Stimulated activated CD8-positive, alpha-beta memory T cell treated with anti-CD3 and anti-CD28 coated beads, Interleukin-15, amount 100 ng/mL, for 4 hours (primary cell): ENCODE measurements around the gene DEPDC5.
A peak's percentile ranks its signal among the peaks of the same experiment; 100 is the strongest.
"Not testable (repeated sequence)": the region's sequence is repeated elsewhere in the genome, so short reads cannot be mapped to it uniquely, and the experiment has no call there.

Experiments used
- DNase-seq, 2 donors: peaks; one replicate each; pipeline ENCODE4 v3.0.0-alpha.2; 2020; ENCODE audit warnings: low read depth in 2 of 2

Gene DEPDC5

DNA sequence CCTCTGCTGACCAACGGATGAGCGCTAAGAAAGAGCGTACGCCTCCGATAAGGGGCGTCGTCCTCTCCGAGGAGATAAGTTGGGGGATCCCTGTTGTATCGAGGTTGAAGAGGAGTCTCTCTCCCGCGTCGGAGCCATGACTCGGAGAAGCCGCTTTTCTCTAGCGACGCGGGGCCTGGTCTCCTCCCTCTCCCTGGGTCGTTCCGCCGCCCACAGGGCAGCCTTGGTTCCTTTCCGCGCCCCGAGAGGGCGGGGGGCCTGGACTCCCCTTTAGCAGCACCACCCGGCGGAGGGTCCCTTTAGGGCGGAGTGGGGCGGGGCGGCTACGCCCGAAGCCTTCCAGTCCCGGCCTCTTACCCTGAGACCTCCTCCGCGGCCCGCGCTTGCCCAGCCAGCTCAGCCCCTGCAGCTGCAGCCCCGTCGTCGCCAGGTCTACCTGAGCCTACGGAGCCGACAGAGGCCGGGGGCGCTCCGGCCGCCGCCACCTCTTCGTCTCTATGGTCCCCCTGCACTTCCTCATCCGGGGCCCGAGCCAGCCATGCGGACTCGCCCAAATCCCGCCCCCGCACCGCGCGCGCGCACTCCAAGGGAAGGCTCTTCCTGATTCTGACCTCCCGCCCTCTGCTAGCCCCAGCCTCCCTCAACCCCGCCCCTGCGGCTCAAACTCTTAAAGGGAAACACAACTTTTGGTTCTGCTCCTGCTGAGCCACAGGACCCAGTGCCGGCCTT, 4.0 kb upstream of the DEPDC5 start, which contains the start of gene PRR14L:
TSS of gene PRR14L (minus strand) at position 497 of the 729 bp plus-strand sequence. CDS start 11,272 bp downstream, outside the sequence.
- DNase-seq, result peak; percentile 98

DNA sequence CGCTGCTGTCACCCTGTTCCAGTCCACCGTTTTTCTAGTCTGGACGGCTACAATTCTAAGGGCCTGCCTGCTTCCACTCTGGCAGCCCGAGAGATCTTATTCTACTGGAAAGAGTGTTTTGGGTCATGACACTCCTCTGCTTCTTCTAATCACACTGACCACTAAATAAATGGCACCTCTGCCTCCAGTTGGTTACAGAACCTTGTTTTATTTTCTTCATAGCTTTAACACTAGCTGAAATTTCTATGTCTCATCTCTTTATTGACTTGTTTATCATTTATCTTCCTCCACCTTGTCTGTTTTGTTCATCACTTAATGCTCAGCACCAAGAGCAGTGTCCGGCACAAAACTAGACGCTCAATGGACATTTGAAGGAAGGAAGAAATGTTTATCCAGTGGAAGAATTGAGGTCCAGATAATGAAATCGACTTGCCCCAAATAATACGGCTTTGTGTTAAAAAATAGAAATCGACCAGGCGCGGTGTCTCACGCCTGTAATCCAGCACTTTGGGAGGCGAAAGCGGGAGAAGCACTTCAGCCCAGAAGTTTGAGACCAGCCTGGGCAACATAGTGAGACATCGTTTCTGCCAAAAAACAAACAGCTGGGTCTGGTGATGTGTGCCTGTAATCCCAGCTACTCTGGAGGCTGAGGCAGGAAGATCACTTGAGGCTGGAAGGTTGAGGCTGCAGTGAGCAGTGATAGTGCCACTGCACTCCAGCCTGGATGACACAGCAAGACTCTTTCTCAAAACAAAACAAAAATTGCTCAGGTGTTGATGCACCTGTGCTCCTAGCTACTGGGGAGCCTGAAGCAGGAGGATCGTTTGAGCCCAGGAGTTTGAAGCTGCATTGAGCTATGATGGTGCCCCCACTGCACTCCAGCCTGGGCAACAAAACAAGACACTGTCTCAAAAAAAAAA, 3.2 kb upstream of the DEPDC5 start:
- DNase-seq, result no peak

DNA sequence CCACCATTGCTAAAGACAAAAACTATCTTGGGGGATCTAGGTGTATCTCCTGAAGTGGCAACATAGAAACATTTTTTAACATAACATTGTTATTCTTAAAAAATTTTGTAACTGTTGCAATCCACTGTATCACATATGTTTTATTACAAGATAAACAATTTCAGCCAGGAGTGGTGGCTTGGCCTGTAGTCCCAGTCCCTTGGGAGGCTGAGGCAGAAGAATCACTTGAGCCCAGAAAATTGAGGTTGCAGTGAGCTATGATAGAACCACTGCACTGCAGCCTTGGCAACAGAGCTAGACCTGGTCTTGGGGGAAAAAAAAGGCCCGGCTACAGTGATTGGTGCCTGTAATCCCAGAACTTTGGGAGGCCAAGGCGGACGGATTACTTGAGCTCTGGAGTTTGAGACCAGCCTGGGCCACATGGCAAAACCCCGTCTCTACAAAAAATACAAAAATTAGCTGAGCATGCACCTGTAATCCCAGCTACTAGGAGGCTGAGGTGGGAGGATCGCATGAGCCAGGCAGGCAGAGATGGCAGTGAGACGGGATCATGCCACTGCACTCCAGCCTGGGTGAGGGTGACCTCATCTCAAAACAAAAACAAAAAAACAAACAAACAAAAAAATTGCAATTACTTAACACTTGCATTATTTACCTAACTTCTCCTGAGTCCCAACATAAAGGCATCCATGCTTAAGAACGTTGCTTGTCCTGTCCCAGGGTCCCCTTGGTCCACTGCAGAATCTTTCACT, 1.5 kb upstream of the DEPDC5 start:
- DNase-seq, result no peak

DNA sequence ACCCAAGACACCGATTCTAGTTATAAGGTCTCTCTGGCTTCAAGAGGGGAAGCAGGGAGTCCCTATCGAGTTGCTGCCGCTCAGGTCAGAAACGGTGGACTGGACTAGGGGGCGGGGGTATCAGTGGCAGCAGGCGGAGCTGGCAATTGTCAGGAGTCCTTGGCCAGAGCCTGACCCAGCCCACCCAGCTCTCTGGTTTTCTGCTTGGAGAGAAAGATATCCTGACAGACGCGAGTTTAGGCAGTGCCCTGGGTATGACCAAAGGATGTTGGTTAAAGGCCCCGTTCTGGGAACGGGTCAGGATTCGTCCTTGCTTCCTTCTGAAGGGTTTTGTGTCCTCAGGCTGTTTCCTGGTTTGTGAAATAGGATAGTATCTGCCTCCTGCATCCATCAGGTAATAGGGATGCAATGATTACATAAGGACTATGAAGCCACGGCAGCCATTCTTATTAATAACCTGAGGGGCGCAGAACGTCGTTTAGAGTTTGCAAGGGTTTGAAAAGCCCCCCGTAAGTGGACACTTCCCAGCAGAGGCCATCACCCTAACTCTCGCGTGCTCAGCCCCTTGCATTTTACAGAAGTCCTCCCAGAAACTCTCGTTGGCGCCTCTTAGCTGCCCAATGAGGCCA, 700 bp upstream of the DEPDC5 start:
- DNase-seq, result no peak

DNA sequence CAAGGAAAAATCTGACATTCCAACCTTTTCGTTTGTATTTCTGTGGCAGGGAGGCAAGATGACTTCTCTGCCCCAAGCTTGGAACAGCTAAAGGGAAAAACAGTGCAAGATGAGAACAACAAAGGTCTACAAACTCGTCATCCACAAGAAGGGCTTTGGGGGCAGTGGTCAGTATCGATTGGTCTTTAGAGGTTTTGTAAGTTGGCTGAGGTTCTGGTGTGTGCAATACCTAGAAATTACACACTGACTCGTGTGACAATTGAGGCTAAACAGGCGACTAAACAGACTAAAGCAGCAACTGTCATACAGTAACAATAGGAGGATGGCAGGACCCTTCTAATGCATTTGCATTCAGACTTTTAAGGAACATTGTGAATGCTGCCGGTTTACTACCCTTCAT, 994 bp downstream of the DEPDC5 start:
- no peak for DNase-seq

DNA sequence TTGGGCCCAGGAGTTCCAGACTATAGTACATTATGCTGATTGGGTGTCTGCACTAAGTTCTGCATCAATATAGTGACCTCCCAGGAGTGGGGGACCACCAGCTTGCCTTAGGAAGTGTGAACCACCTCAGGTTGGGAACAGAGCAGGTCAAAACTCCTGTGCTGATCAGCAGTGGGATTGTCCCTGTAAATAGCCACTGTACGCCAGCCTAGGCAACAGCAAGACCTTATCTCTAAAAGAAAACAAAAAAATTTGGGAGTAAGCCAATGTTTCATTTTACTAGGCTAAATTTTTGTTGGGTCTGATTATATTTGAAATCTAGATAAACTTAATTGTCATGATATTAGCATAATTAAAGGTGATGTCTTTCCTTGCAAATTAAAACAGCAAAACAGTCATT, 3.4 kb downstream of the DEPDC5 start:
- no peak for DNase-seq

DNA sequence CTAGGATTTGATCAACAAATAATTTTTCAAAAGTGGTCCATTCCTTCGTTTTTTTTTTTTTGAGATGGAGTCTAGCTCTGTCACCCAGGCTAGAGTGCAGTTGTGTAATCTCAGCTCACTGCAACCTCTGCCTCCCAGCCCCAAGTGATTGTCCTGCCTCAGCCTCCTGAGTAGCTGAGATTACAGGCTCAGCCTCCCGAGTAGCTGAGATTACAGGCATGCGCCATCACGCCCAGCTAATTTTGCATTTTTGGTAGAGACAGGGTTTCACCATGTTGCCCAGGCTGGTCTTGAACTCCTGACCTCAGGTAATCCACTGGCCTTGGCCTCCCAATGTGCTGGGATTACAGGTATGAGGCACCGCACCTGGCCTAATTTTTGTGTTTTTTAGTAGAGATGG, 5.0 kb downstream of the DEPDC5 start:
- not testable (repeated sequence) for DNase-seq

DNA sequence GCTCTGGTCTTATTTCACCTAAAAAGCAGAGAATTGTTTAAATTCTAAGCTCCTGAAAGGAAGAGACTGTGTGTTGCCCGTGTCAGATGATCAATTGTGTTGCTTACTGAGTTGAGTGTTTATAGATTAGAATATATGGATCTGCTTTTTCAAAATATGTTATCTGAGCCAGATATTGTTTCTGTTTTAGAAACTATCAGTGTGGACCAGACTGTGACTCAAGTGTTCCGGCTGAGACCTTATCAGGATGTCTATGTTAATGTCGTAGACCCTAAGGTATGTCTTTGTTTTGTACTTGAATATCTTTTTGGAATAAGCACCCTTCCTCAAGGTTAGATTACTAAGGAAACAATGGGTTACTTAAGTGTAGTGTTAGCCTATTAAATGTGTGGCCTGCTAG, 11.0 kb downstream of the DEPDC5 start:
- no peak for DNase-seq

DNA sequence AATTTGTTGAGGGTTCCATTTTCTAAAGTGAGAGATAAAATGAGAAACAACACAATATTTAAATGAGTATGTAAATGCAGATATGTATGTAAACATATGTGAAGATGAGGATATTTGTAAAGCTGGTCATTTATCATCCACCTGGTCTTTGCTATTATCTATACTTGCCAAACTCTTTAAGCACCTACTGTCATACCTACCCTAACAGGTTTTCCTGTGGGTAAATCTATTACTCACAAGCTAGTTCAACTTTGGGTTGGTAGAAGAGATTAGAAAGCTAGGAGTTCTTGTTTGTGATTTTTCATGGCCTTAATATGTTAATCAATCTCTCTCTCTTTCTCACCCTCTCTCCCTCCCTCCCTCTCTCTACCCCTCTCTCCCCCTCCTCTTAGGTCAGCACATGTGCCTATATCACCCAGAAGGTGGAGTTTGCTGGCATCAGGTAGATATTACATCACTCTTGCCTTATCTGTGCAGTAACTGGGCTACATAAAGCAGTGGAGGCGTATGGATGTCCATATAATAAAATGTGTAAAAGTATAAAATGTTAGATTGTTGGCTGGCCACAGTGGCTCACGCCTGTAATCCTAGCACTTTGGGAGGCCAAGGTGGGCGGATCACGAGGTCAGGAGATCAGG, 14.7 kb downstream of the DEPDC5 start:
- DNase-seq, result no peak

DNA sequence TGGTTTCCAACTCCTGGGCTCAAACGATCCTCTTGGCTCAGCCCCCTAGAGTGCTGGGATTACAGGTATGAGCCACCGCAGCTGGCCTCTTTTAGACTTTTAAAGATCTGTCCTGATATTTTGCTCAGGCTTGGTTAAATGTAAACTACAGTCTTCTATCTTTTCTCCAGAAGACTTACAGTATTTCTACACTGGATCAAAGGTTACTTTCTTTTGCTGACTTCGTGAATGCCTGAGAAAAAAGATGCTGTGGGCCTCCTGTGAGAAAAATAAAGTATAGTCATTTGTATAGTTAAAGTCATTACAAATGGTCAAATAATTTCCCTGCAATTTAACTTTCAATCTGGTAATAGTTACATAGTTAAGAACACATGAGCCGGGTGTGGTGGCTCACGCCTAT, 19.6 kb downstream of the DEPDC5 start:
- DNase-seq, result no peak

DNA sequence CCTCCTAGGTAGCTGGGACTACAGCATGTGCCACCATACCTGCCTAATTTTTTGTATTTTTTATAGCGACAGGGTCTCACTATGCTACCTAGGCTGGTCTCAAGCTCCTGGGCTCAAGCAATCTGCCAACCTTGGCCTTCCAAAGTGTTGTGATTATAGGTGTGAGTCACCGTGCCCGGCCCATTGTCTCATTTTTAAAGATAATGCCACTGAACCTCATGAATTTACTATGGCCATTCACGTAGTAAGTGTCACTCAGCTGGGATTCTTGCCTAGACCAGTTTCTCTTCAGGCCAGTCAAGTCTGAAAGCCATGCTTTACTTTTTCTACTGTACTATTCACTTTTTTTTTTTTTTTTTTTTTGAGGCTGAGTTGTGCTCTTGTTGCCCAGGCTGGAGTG, 22.4 kb downstream of the DEPDC5 start:
- DNase-seq, result no peak

DNA sequence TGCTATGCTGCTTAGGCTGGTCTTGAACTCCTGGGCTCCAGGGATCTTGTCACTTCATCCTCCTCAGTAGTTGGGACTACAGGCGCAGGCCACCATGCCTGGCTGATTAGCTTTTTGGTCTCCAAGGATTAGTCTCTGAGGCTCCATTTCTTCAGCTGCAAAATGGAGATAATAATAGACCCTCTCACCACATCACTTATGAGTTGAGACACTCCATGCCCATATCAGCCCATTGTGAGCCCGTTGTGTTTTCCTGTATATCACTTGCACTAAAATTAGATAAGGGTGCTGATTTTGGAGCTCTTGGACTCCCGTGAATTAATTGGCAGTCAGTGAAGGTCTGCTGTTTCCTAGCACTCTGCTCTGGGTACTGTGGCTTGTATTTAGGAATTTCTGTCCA, 36.0 kb downstream of the DEPDC5 start:
- DNase-seq, result no peak

DNA sequence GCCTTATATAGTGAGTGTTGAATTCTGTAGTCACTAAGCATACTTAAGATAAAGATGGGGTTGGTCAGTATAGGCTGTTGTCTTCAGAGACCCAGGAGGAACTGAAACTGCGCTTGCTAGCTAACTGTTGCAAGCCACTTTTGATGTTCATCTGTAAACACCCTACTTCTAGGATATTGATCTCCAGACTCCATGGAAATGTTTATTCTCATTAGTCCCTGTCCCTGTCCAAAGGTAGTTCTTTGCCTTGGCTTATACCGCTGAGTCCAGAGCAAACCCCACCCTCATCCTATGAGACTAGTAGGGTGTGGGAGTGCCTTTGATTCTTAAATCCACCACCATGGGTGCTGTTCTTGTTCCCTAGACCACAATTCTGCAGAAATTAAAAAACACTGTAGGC, 36.4 kb downstream of the DEPDC5 start:
- DNase-seq, result no peak

DNA sequence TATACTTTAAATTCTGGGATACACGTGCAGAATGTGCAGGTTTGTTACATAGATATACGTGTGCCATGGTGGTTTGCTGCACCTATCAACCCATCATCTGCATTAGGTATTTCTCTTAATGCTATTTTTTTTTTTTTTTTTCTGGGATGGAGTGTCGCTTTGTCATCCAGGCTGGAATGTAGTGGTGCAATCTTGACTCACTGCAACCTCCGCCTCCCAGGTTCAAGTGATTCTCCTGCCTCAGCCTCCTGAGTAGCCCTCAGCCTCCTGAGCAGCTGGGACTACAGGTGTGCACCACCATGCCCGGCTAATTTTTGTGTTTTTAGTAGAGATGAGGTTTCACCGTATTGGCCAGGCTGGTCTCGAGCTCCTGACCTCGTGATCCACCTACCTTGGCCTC, 45.5 kb downstream of the DEPDC5 start:
- not testable (repeated sequence) for DNase-seq

DNA sequence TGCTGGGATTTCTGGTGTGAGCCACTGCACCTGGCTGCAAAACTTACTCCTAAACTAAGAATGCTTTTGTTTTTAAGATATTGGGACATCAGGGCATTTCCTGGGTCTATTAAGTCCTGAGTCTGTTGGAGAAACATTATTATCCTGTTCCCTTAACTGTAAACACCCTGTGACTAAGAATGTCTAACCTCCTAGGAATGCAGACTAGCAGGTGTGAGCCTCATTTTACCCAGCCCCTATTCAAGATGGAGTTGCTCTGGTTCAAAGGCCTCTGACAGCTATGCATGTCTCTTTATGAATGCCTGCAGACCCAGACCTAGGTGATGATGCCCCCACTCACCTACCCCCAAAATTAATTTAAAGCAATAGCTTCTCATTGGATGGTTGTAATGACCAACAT, 46.2 kb downstream of the DEPDC5 start:
- DNase-seq, result no peak

DNA sequence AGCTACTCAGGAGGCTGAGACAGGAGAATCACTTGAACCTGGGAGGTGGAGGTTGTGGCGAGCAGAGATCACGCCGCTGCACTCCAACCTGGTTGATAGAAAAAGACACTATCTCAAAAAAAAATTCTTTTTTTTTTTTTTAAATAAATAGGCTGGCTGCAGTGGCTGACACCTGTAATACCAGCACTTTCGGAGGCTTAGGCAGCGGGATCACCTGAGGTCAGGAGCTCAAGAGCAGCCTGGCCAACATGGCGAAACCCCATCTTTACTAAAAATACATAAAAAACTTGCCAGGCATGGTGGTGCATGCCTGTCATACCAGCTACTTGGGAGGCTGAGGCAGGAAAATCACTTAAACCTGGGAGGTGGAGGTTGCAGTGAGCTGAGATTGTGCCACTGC, 47.0 kb downstream of the DEPDC5 start:
- not testable (repeated sequence) for DNase-seq

DNA sequence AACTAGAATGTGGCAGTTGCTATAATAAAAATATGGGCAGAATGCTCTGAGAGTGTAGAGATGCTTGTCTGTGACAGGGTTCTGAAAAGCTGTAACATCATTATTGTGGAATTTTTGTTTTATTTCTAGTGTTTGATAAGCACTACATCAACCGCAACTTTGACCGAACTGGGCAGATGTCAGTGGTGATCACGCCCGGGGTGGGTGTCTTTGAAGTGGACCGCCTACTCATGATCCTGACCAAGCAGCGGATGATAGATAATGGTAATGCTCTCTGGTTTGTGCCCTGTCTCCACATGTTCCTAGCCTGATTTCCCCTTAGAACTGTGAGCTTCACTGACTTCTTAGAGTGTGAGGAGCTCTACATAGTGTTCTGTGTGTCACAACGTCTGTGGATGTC, 48.8 kb downstream of the DEPDC5 start:
- no peak for DNase-seq

DNA sequence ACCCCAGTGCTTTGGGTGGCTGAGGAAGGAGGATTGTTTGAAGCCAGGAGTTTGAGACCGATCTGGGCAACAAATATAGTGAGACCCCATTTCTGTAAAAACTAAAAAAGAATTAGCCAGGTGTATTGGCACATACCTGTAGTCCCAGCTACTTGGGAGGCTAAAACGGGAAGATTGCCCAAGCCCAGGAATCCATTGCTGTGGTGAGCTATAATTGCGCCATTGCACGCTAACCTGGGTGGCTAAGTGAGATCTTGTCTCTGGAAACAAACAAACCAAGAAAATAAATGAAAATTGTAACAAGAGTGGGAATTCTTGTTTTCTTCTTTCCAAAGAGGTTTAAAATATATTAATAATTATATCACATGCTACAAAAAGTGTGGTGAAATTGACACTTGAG, 52.9 kb downstream of the DEPDC5 start:
- DNase-seq, result no peak

DNA sequence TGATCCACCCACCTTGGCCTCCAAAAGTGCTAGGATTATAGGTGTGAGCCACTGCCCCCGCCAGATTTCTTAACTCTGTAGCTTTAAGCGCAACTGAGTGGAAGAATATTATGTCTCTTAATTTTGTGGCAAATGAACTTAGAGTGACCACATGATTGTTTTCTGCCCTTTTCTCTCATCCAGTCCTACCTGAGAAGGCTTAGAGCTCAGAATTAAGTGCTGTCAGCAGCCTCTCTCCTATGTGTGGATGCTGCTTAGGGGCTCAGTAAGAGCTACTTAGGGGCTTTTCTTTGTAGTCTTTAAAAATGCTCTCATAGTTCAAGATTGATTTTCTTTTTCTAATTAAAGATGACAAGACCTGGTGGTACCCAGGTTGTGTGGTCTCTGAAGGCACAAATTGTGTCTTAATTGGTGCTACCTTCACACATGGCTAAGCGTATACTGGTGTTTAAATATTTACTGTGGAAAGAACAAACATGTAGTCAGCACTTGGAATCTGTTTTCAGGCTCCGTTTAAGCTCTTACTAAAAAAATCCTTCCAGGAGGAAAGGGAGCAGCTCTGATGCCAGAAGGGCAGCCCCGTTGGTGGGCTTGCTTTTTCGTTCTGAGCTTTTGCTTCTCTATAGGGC, 59.3 kb downstream of the DEPDC5 start:
- no peak for DNase-seq

DNA sequence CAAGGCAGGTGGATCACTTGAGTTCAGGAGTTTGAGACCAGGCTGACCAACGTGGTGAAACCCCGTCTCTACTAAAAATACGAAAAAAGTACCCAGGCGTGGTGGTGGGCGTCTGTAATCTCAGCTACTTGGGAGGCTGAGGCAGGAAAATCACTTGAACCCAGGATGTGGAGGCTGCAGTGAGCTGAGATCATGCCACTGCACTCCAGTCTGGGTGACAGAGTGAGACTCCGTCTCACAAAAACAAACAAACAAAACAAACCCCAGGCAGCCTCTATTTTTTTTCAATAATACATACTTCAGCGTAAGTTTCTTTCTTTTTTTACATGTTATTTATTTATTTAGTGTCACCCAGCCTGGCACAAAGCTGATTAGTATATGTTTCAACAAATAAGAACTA, 60.1 kb downstream of the DEPDC5 start:
- not testable (repeated sequence) for DNase-seq

DNA sequence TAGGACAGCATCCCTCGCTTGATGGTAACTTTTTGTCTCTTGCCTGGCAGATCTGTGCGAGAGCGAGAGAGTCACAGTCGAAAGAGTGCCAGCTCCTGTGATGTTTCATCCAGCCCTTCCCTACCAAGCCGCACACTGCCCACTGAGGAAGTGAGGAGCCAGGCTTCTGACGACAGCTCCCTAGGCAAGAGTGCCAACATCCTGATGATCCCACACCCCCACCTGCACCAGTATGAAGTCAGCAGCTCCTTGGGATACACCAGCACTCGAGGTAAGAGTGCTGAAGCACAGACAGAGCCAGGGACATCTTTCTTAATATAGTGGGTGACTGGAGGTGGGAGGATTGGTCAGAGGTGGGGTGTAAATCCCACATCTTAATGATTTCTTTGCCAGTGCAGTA, 61.1 kb downstream of the DEPDC5 start:
- DNase-seq, result no peak
